Testis (tissue), 2 donors: ENCODE results near the gene TNP2.
"Not testable (repeated sequence)": the region's sequence is repeated elsewhere in the genome, so short reads cannot be mapped to it uniquely, and the experiment has no call there.

Experiments
- POLR2A ChIP-seq: fragments of 450-650 bp; IDR thresholded peaks from one replicate; pipeline ENCODE4 v1.6.1; 2017; ENCODE audit warnings: antibody characterized with exemption, mild to moderate bottlenecking, moderate library complexity
- TF ChIP-seq, protein P1 (sequence below), 3 experiments: fragments of 450-650 bp in 2 of 3; fragments of 200-600 bp in 1 of 3; sonication (generic) in 1 of 3; IDR thresholded peaks; one replicate each; pipeline ENCODE4 v1.5.1; 2016 to 2019; ENCODE audit warnings: antibody characterized with exemption in 3 of 3, mild to moderate bottlenecking in 2 of 3, moderate library complexity in 1 of 3

DNA sequence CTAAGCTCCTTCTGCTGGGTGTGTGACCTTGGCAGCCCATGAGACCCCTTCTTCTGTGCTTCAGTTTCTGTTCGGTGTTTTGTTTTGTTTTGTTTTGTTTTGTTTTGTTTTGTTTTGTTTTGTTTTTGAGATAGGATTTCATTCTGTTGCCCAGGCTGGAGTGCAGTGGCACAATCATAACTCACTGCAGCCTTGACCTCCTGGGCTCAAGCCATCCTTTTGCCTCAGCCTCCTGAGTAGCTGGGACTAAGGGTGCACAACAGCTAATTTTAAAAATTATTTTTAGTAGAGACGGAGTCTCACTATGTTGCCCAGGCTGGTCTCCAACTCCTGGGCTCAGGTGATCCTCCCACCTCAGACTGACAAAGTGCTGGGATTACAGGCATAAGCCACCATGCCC lies 48.6 kb downstream of the TNP2 start:
- TF ChIP-seq, protein P1, sequence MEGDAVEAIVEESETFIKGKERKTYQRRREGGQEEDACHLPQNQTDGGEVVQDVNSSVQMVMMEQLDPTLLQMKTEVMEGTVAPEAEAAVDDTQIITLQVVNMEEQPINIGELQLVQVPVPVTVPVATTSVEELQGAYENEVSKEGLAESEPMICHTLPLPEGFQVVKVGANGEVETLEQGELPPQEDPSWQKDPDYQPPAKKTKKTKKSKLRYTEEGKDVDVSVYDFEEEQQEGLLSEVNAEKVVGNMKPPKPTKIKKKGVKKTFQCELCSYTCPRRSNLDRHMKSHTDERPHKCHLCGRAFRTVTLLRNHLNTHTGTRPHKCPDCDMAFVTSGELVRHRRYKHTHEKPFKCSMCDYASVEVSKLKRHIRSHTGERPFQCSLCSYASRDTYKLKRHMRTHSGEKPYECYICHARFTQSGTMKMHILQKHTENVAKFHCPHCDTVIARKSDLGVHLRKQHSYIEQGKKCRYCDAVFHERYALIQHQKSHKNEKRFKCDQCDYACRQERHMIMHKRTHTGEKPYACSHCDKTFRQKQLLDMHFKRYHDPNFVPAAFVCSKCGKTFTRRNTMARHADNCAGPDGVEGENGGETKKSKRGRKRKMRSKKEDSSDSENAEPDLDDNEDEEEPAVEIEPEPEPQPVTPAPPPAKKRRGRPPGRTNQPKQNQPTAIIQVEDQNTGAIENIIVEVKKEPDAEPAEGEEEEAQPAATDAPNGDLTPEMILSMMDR (IDR thresholded peaks at IDR 0.05): not testable (repeated sequence)
- not testable (repeated sequence) for TF ChIP-seq POLR2A
